Lung (tissue), 12 donors: ENCODE results near the gene HK3. TPM values are rescaled to one million over a fixed set of nuclear protein-coding genes. Genes with fewer than 3 reads are reported as not detected.

Experiments used
- ATAC-seq: fragments of 200-7000 bp; cut with Tn5 transposase; one replicate; pipeline ENCODE4 v1.9.1; 2020; ENCODE audit warnings: moderate number of reproducible peaks; ENCODE audit not compliant: insufficient read depth, low FRiP score
- DNase-seq, 3 donors: peaks; one replicate each; pipeline ENCODE4 v3.0.0-alpha.2; 2013 to 2017
- H3K27ac ChIP-seq, 2 donors: one replicate each; pipeline ENCODE4 v1.5.1; 2013; ENCODE audit warnings: mild to moderate bottlenecking in 2 of 2, moderate library complexity in 2 of 2, control low read depth in 1 of 2, inconsistent platforms in 1 of 2, low read depth in 1 of 2, low read length in 1 of 2
- H3K27me3 ChIP-seq, 3 donors: one replicate each; pipeline ENCODE4 v1.5.1; 2013; ENCODE audit warnings: low read length in 2 of 3; ENCODE audit not compliant: control insufficient read depth in 3 of 3, insufficient read depth in 3 of 3
- H3K36me3 ChIP-seq, 4 donors: one replicate each; pipeline ENCODE4 v1.5.1; 2013; ENCODE audit warnings: low read length in 4 of 4, mild to moderate bottlenecking in 1 of 4, moderate library complexity in 1 of 4; ENCODE audit not compliant: control insufficient read depth in 4 of 4, insufficient read depth in 4 of 4
- H3K4me1 ChIP-seq, 5 donors: one replicate each; pipeline ENCODE4 v1.5.1; 2013; ENCODE audit warnings: low read length in 5 of 5, mild to moderate bottlenecking in 2 of 5, moderate library complexity in 1 of 5; ENCODE audit not compliant: control insufficient read depth in 5 of 5, insufficient read depth in 5 of 5
- H3K4me3 ChIP-seq: one replicate; pipeline ENCODE4 v1.5.1; 2013; ENCODE audit warnings: mild to moderate bottlenecking, control low read depth, moderate library complexity
- H3K9ac ChIP-seq, 2 donors: one replicate each; pipeline ENCODE4 v1.5.1; 2013; ENCODE audit warnings: low read length in 2 of 2, control low read depth in 1 of 2; ENCODE audit not compliant: insufficient read depth in 1 of 2
- H3K9me3 ChIP-seq, 4 donors: one replicate each; pipeline ENCODE4 v1.5.1; 2013; ENCODE audit warnings: low read length in 3 of 4, mild to moderate bottlenecking in 1 of 4, moderate library complexity in 1 of 4; ENCODE audit not compliant: control insufficient read depth in 4 of 4, insufficient read depth in 3 of 4
- CTCF ChIP-seq: IDR thresholded peaks from 2 replicates; pipeline ENCODE4 v1.5.1; 2012; ENCODE audit warnings: mild to moderate bottlenecking; ENCODE audit errors: control extremely low read depth, extremely low read depth
- WGBS, 2 donors: extraction: QIAGEN DNeasy Blood & Tissue Kit; methylation state at CpG; one replicate each; pipeline ENCODE4 v1.1.7; 2013; 5-methylcytosine and 5-hydroxymethylcytosine counted together
- polyA plus RNA-seq, 2 donors: library from polyadenylated mRNA; stranded (reverse); fragments of 200-250 nt; gene quantifications; one replicate each; pipeline ENCODE4 v1.2.1, GENCODE V29; 2013
- total RNA-seq, 2 donors: library from RNA; depleted of rRNA in 1 of 2; stranded (reverse); fragments of >200 nt in 1 of 2; gene quantifications; one replicate each; pipeline ENCODE4 v1.2.1, GENCODE V29; 2014 to 2021
- donor health status: control.
- donor health status: control.
- donor health status: Bipolar disorder and iron deficiency.
- donor health status: healthy.
- donor health status: DM: yes; HTN: yes; CAD: no.

HK3 gene
- total and polyA plus RNA-seq, 4 donors, result 9.2 to 260 (median 83.8) TPM

- no peaks in the 10 kb centered on the region for H3K9me3 ChIP-seq
- no peak for ATAC-seq
- peaks cover 2 to 9% (median 5%) of the 10 kb centered on the region in 4 donors for H3K36me3 ChIP-seq
- no peak for TF ChIP-seq CTCF
- H3K27me3 ChIP-seq, result no peaks in the 10 kb centered on the region
- no peak overlapping the region for H3K27ac ChIP-seq
- H3K9ac ChIP-seq, result no peak overlapping the region
- WGBS, 2 donors, result 57 to 84% methylated on average over 2 of the region's 2 CpGs
- H3K4me3 ChIP-seq, result no peak overlapping the region
- DNase-seq, result peak in 1 of 3 donors; percentile 32
- no peaks in the 10 kb centered on the region for H3K4me1 ChIP-seq
Measured at GRCh38 chr5:176915906-176916305, 16.8 kb upstream of the HK3 start.

GRCh38 chr5:176912115-176912514, 13.0 kb upstream of the HK3 start:
- H3K4me1 ChIP-seq, result peaks cover 0 to 2% (median 0%) of the 10 kb centered on the region in 5 donors
- H3K27me3 ChIP-seq, result no peaks in the 10 kb centered on the region
- TF ChIP-seq CTCF, result no peak
- H3K27ac ChIP-seq, result no peak overlapping the region
- 79 to 83% methylated on average over 2 of the region's 2 CpGs for WGBS, 2 donors
- ATAC-seq (no peak), DNase-seq (no peak)
- no peak overlapping the region for H3K9ac ChIP-seq
- H3K36me3 ChIP-seq, result peaks cover 3 to 8% (median 5%) of the 10 kb centered on the region in 4 donors
- H3K4me3 ChIP-seq, result no peak overlapping the region
- peaks cover 0 to 2% (median 0%) of the 10 kb centered on the region in 4 donors for H3K9me3 ChIP-seq

- H3K4me1 ChIP-seq, result peaks cover 0 to 2% (median 0%) of the 10 kb centered on the region in 5 donors
- H3K4me3 ChIP-seq, result no peak overlapping the region
- H3K27ac ChIP-seq, result no peak overlapping the region
- H3K36me3 ChIP-seq, result peaks cover 23 to 37% (median 32%) of the 10 kb centered on the region in 4 donors
- no peak for DNase-seq
- H3K9me3 ChIP-seq, result peaks cover 0 to 2% (median 0%) of the 10 kb centered on the region in 4 donors
- 81 to 88% methylated on average over 5 of the region's 5 CpGs for WGBS, 2 donors
- no peak for TF ChIP-seq CTCF
- no peaks in the 10 kb centered on the region for H3K27me3 ChIP-seq
- no peak overlapping the region for H3K9ac ChIP-seq
- ATAC-seq, result no peak
Measured at GRCh38 chr5:176908675-176909368, 9.7 kb upstream of the HK3 start.
